SJCRH30 (cell line): Measurements from ENCODE around the gene KLF7. TPM values are rescaled to one million over a fixed set of nuclear protein-coding genes. Genes with fewer than 3 reads are reported as not detected.
"Not testable (repeated sequence)": the region's sequence is repeated elsewhere in the genome, so short reads cannot be mapped to it uniquely, and the experiment has no call there.

Experiments used
- DNase-seq, 2 experiments: peaks; one replicate each; pipeline ENCODE4 v3.0.0-alpha.2; 2015 to 2020
- H3K27ac ChIP-seq: fragments of 250-450 bp; sonication (Bioruptor Pico); 2 replicates; pipeline ENCODE4 v1.5.1; 2020; ENCODE audit warnings: mild to moderate bottlenecking, moderate library complexity
- H3K27me3 ChIP-seq: fragments of 250-450 bp; sonication (Bioruptor Pico); 2 replicates; pipeline ENCODE4 v1.5.1; 2020; ENCODE audit warnings: mild to moderate bottlenecking, moderate library complexity
- H3K36me3 ChIP-seq: fragments of 250-450 bp; sonication (Bioruptor Pico); 2 replicates; pipeline ENCODE4 v1.5.1; 2020; ENCODE audit warnings: mild to moderate bottlenecking, moderate library complexity
- H3K4me1 ChIP-seq: fragments of 250-450 bp; sonication (Bioruptor Pico); 2 replicates; pipeline ENCODE4 v1.5.1; 2020; ENCODE audit warnings: mild to moderate bottlenecking, moderate library complexity
- H3K4me3 ChIP-seq: fragments of 250-450 bp; sonication (Bioruptor Pico); 2 replicates; pipeline ENCODE4 v1.5.1; 2020; ENCODE audit warnings: mild to moderate bottlenecking, moderate library complexity
- H3K9me3 ChIP-seq: fragments of 250-450 bp; sonication (Bioruptor Pico); replicated peaks from 2 replicates; pipeline ENCODE4 v1.5.1; 2020; ENCODE audit warnings: mild to moderate bottlenecking, moderate library complexity
- total RNA-seq: library from RNA; depleted of rRNA; stranded (reverse); fragments of >200 nt; shearing (Covaris generic); gene quantifications from 2 replicates; pipeline ENCODE4 v1.2.3, GENCODE V29; 2014; rRNA removed

The KLF7 gene
- total RNA-seq, 1 experiment from 2014 or later = 6.7 TPM

GRCh38 chr2:207042841-207043240 lies 122.9 kb downstream of the KLF7 start:
- no peaks in the 10 kb centered on the region for H3K36me3 ChIP-seq
- H3K4me1 ChIP-seq = peaks cover 1% of the 10 kb centered on the region; the same call in 1 of the 2 replicates
- no peak for DNase-seq
- no peaks in the 10 kb centered on the region for H3K9me3 ChIP-seq
- H3K27ac ChIP-seq = no peak overlapping the region
- H3K27me3 ChIP-seq = no peaks in the 10 kb centered on the region
- no peak overlapping the region for H3K4me3 ChIP-seq

GRCh38 chr2:207041786-207042554 lies 123.8 kb downstream of the KLF7 start:
- H3K4me3 ChIP-seq = no peak overlapping the region
- H3K4me1 ChIP-seq = peaks cover 3% of the 10 kb centered on the region; the same call in 1 of the 2 replicates
- no peaks in the 10 kb centered on the region for H3K27me3 ChIP-seq
- H3K27ac ChIP-seq = no peak overlapping the region
- H3K36me3 ChIP-seq = no peaks in the 10 kb centered on the region
- no peaks in the 10 kb centered on the region for H3K9me3 ChIP-seq
- no peak for DNase-seq

DNA sequence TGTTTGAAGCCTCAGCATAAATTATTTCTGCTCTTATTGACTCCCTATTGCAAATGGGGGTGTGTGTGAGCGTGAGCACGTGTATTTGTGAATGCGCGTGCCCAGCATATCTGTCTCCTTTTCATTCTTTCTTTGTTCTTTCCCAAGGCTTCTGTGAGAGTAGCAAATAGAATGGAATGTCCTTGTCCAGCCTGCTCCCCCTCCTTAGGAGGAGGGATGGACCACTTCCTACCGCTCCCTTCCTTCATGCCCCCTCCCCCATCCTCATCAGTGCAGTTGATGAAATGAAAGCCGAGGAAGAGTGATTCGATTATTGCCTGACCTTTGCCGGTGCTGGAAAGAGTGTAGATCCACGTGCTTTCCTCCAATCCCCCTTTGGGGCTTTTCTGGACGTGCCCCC lies 124.5 kb downstream of the KLF7 start:
- H3K27ac ChIP-seq = no peak overlapping the region
- no peaks in the 10 kb centered on the region for H3K27me3 ChIP-seq
- peaks cover 7% of the 10 kb centered on the region; the same call in 1 of the 2 replicates for H3K4me1 ChIP-seq
- no peak overlapping the region for H3K4me3 ChIP-seq
- no peaks in the 10 kb centered on the region for H3K9me3 ChIP-seq
- DNase-seq = no peak
- H3K36me3 ChIP-seq = no peaks in the 10 kb centered on the region

- Histone ChIP-seq H3K27me3 (no peaks in the 10 kb centered on the region), H3K36me3 (no peaks in the 10 kb centered on the region), H3K4me1 (peaks cover 12% of the 10 kb centered on the region), H3K4me3 (no peak overlapping the region), H3K27ac (no peak overlapping the region), H3K9me3 (no peaks in the 10 kb centered on the region)
- no peak for DNase-seq
Observed at GRCh38 chr2:207040696-207041095, 125.1 kb downstream of the KLF7 start.

- peaks cover 13% of the 10 kb centered on the region for H3K4me1 ChIP-seq
- H3K36me3 ChIP-seq = no peaks in the 10 kb centered on the region
- no peak for DNase-seq
- no peak overlapping the region for H3K4me3 ChIP-seq
- H3K27ac ChIP-seq = no peak overlapping the region
- H3K9me3 ChIP-seq = no peaks in the 10 kb centered on the region
- H3K27me3 ChIP-seq = no peaks in the 10 kb centered on the region
Observed at GRCh38 chr2:207039225-207039624, 126.5 kb downstream of the KLF7 start.

GRCh38 chr2:207038299-207038698 lies 127.4 kb downstream of the KLF7 start:
- H3K4me3 ChIP-seq = no peak overlapping the region
- no peak overlapping the region for H3K27ac ChIP-seq

DNA sequence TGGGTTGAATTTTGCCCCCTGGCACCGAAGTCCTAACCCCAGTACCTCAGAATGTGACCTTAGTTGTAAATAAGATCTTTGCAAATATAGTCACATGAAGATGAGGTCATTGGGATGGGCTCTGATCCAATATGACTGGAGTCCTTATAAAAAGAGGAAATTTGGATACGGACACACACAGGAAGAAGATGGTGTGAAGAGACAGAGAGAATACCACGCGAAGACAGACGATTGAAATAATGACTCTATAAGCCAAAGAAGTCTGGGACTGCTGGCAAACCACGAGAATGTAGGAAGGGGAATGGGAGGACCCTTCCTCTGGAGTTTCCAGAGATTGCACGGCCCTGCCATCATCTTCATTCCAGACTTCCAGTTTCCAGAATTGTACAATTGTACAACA lies 127.9 kb downstream of the KLF7 start:
- Histone ChIP-seq H3K27ac (no peak overlapping the region), H3K4me1 (peaks cover 13% of the 10 kb centered on the region), H3K4me3 (no peak overlapping the region), H3K9me3 (no peaks in the 10 kb centered on the region), H3K36me3 (no peaks in the 10 kb centered on the region), H3K27me3 (no peaks in the 10 kb centered on the region)
- DNase-seq = no peak

More at GRCh38 chr2:207038299-207038698, 127.4 kb downstream of the KLF7 start:
- Histone ChIP-seq H3K9me3 (no peaks in the 10 kb centered on the region), H3K36me3 (no peaks in the 10 kb centered on the region), H3K27me3 (no peaks in the 10 kb centered on the region), H3K4me1 (peaks cover 13% of the 10 kb centered on the region)
- no peak for DNase-seq

DNA sequence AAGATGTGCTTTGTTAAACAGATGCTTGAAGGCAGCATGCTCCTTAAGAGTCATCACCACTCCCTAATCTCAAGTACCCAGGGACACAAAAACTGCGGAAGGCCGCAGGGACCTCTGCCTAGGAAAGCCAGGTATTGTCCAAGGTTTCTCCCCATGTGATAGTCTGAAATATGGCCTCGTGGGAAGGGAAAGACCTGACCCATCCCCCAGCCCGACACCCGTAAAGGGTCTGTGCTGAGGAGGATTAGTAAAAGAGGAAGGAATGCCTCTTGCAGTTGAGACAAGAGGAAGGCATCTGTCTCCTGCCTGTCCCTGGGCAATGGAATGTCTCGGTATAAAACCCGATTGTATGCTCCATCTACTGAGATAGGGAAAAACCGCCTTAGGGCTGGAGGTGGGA lies 128.7 kb downstream of the KLF7 start:
- not testable (repeated sequence) for H3K36me3 ChIP-seq, H3K9me3 ChIP-seq, DNase-seq, H3K27me3 ChIP-seq, H3K27ac ChIP-seq, H3K4me3 ChIP-seq
- H3K4me1 ChIP-seq = peaks cover 13% of the 10 kb centered on the region

DNA sequence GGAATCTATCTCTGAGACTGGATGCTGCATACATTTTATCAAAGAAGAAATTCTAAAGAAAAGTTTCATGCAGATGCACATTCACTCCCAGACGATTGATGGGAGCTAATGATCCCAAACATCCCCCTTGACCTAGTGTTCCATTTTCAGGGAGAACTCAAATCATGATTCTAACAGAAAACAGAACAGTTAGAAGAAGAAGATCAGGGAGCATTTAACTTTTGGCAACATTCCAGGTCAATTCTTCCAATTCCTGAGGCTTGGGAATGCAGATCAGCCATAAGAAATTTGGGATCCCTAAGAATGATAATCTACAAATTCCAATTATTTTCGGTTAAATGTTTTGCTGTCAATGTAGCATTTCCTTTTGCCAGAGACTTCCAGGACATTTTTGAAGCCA lies 129.9 kb downstream of the KLF7 start:
- Histone ChIP-seq H3K27me3 (no peaks in the 10 kb centered on the region), H3K4me1 (peaks cover 13% of the 10 kb centered on the region), H3K36me3 (no peaks in the 10 kb centered on the region), H3K9me3 (no peaks in the 10 kb centered on the region), H3K27ac (no peak overlapping the region), H3K4me3 (no peak overlapping the region)
- no peak for DNase-seq

GRCh38 chr2:207032490-207032889 lies 133.3 kb downstream of the KLF7 start:
- no peak for DNase-seq
- H3K36me3 ChIP-seq = no peaks in the 10 kb centered on the region
- no peak overlapping the region for H3K27ac ChIP-seq
- H3K9me3 ChIP-seq = no peaks in the 10 kb centered on the region
- H3K27me3 ChIP-seq = no peaks in the 10 kb centered on the region
- no peak overlapping the region for H3K4me3 ChIP-seq
- peaks cover 9% of the 10 kb centered on the region for H3K4me1 ChIP-seq

Other genes with a start within 250 kb of the KLF7 start
- not detected in 2 replicates for gene CPO, start 226.4 kb downstream of the KLF7 start, total RNA-seq